GM12878 (cell line): ENCODE measurements around the gene RAB34. TPM values are rescaled to one million over a fixed set of nuclear protein-coding genes. Genes with fewer than 3 reads are reported as not detected.

Experiments
- BACH1 ChIP-seq: fragments of 450-650 bp; IDR thresholded peaks from 2 replicates; pipeline ENCODE4 v1.6.1; 2017; ENCODE audit warnings: mild to moderate bottlenecking, borderline replicate concordance
- BCL11A ChIP-seq: IDR thresholded peaks from 2 replicates; pipeline ENCODE4 v1.6.1; 2011; ENCODE audit warnings: low read depth, low read length
- CBX5 ChIP-seq: sonication (generic); IDR thresholded peaks from 2 replicates; pipeline ENCODE4 v1.6.1; 2016; ENCODE audit warnings: low read depth, moderate library complexity, mild to moderate bottlenecking, inconsistent platforms
- CHD4 ChIP-seq: fragments of 200-600 bp; sonication (generic); IDR thresholded peaks from 2 replicates; pipeline ENCODE4 v1.6.1; 2016; ENCODE audit warnings: mild to moderate bottlenecking
- CREB1 ChIP-seq: IDR thresholded peaks from 2 replicates; pipeline ENCODE4 v1.6.1; 2012; ENCODE audit warnings: low read depth, mild to moderate bottlenecking, inconsistent platforms
- CREM ChIP-seq: IDR thresholded peaks from 2 replicates; pipeline ENCODE4 v1.6.1; 2014; ENCODE audit warnings: antibody characterized with exemption, low read depth
- FOS ChIP-seq: IDR thresholded peaks from 3 replicates; pipeline ENCODE4 v1.6.1; 2011; ENCODE audit warnings: borderline replicate concordance; ENCODE audit not compliant: insufficient read length; ENCODE audit errors: extremely low read depth
- JUND ChIP-seq: IDR thresholded peaks from 2 replicates; pipeline ENCODE4 v1.6.1; 2012; ENCODE audit warnings: low read depth, mild to moderate bottlenecking, low read length, improper control_type of control experiment, moderate library complexity
- KAT2A ChIP-seq: conservative IDR thresholded peaks from 2 replicates; pipeline ENCODE4 v1.6.1; 2011; ENCODE audit warnings: low read depth, low read length; ENCODE audit not compliant: control insufficient read depth
- MEF2B ChIP-seq: fragments of 450-650 bp; IDR thresholded peaks from 2 replicates; pipeline ENCODE4 v1.6.1; 2018; ENCODE audit warnings: mild to moderate bottlenecking, moderate library complexity; ENCODE audit not compliant: partially characterized antibody, poor library complexity, severe bottlenecking
- MTA2 ChIP-seq: fragments of 450-650 bp; IDR thresholded peaks from 2 replicates; pipeline ENCODE4 v1.6.1; 2016; ENCODE audit warnings: low read depth, mild to moderate bottlenecking, moderate library complexity
- NBN ChIP-seq: fragments of 450-650 bp; IDR thresholded peaks from 2 replicates; pipeline ENCODE4 v1.6.1; 2016
- NRF1 ChIP-seq: conservative IDR thresholded peaks from 2 replicates; pipeline ENCODE4 v1.6.1; 2011; ENCODE audit warnings: mild to moderate bottlenecking, low read depth, low read length, improper control_type of control experiment
- PAX5 ChIP-seq: IDR thresholded peaks from 2 replicates; pipeline ENCODE4 v1.6.1; 2011; ENCODE audit warnings: low read depth, low read length, borderline replicate concordance
- PML ChIP-seq: IDR thresholded peaks from 2 replicates; pipeline ENCODE4 v1.6.1; 2012; ENCODE audit warnings: low read length, inconsistent platforms
- POLR2AphosphoS2 ChIP-seq: IDR thresholded peaks from 2 replicates; pipeline ENCODE4 v1.6.1; 2011; ENCODE audit warnings: low read depth, mild to moderate bottlenecking, low read length, improper control_type of control experiment, moderate library complexity
- RAD51 ChIP-seq: fragments of 450-650 bp; IDR thresholded peaks from 2 replicates; pipeline ENCODE4 v1.6.1; 2016; ENCODE audit warnings: moderate library complexity, mild to moderate bottlenecking, inconsistent platforms
- RBBP5 ChIP-seq: fragments of 200-600 bp; sonication (generic); conservative IDR thresholded peaks from 2 replicates; pipeline ENCODE4 v1.6.1; 2016
- RFX5 ChIP-seq: IDR thresholded peaks from 2 replicates; pipeline ENCODE4 v1.6.1; 2011; ENCODE audit warnings: low read depth, low read length, improper control_type of control experiment
- STAT3 ChIP-seq: IDR thresholded peaks from 2 replicates; pipeline ENCODE4 v1.6.1; 2011; ENCODE audit warnings: low read depth, low read length, improper control_type of control experiment
- TAF1 ChIP-seq: IDR thresholded peaks from 2 replicates; pipeline ENCODE4 v1.6.1; 2011; ENCODE audit warnings: mild to moderate bottlenecking, low read depth, low read length, borderline replicate concordance
- YY1 ChIP-seq: IDR thresholded peaks from 2 replicates; pipeline ENCODE4 v1.6.1; 2011; ENCODE audit warnings: low read depth, mild to moderate bottlenecking, low read length
- ZBED1 ChIP-seq: IDR thresholded peaks from 2 replicates; pipeline ENCODE4 v1.6.1; 2016; ENCODE audit warnings: borderline replicate concordance
- ZSCAN29 ChIP-seq: fragments of 450-650 bp; IDR thresholded peaks from 2 replicates; pipeline ENCODE4 v1.6.1; 2017; ENCODE audit warnings: mild to moderate bottlenecking, moderate library complexity
- polyA plus RNA-seq, 11 experiments: library from polyadenylated mRNA; depleted of rRNA in 4 of 11; unstranded in 6 of 11; stranded (reverse) in 5 of 11; fragments of >200 nt; fragmentation: Nextera tagmentation in 4 of 11; fragmentation: Illumina TruSeq in 1 of 11; extraction: Ambion mirVana in 4 of 11; extraction: Trizol in 1 of 11; gene quantifications; 1 replicate in 1 of 11; 2 replicates in 10 of 11; pipeline versions ENCODE4 v1.2.1 to v1.2.3, GENCODE V29; 2011 to 2016; ENCODE audit warnings: inconsistent platforms in 2 of 11, missing spikeins in 2 of 11, low read depth in 1 of 11
- total RNA-seq, 4 experiments: library from RNA; depleted of rRNA in 3 of 4; stranded (reverse); fragments of >200 nt in 3 of 4; fragmentation: Illumina TruSeq in 1 of 4; extraction: Trizol in 1 of 4; gene quantifications; 2 replicates each; pipeline versions ENCODE4 v1.2.1 to v1.2.3, GENCODE V29; 2013 to 2021
- TF ChIP-seq, protein P1 (sequence below): fragments of 450-650 bp; IDR thresholded peaks from 2 replicates; pipeline ENCODE4 v1.6.1; 2017; ENCODE audit warnings: borderline replicate concordance
- TF ChIP-seq, protein P2 (sequence below): fragments of 450-650 bp; IDR thresholded peaks from 2 replicates; pipeline ENCODE4 v1.6.1; 2018; ENCODE audit warnings: mild to moderate bottlenecking, low read depth, moderate library complexity; ENCODE audit not compliant: partially characterized antibody
- TF ChIP-seq, protein P3 (sequence below): IDR thresholded peaks from 2 replicates; pipeline ENCODE4 v1.6.1; 2012; ENCODE audit warnings: low read length, inconsistent platforms

The RAB34 gene
- total and polyA plus RNA-seq, 10 of the 15 experiments (the other 5 are each of a cell fraction or from before 2014, with no cell fraction given) = 0.37 to 46.4 (median 32.8) TPM

DNA sequence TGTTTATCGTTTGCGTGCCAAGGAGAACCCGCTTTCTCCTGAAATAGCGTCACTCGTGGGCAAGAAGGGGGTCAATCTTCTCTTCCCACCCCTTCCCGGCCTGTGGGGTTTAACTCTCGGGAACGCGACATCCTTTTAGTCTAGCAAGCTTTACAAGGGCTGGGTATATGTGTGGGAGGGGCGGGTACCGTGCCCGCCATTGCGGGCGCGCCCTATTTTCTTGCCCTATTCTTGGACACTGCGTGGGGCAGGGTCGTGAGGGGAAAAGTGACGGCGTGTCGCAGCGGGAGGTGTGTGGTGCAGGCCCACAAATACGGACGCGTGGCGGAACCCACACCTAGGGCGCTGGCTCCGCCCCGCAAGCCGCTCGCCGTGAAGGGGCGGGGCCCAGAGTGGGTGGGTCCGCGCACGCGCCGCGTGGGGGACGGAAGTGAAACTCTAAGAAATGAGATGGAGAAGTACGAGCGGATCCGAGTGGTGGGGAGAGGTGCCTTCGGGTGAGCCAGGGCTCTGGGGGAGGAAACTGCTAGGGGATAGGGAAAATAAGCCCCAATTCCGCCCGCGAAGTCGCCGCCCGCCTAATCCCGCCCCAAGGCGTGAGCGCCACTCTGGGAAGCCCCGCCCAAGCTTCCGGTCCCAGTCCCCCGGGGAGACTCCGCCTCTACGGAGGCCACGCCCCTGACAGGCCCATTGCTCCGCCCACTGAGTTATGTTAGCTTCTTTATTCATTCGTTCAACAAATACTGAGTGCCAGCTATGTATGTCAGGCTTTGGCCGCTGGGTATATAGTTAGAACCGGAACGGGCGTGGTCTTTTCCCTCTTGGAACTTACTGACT is 10.9 kb upstream of the RAB34 start, which contains the start of gene NEK8 (continued):
- TF ChIP-seq TAF1 (peak; percentile 44; the same call in 1 of the 2 replicates), ZBED1 (no peak; the same call in 1 of the 2 replicates), NBN (peak; percentile 80), RAD51 (no peak), RBBP5 (no peak), JUND (no peak), CREM (no peak), FOS (no peak), KAT2A (no peak), STAT3 (no peak), POLR2AphosphoS2 (peak; percentile 88), PAX5 (no peak), MTA2 (peak; percentile 66; the same call in 1 of the 2 replicates), ZSCAN29 (no peak), CHD4 (no peak), YY1 (no peak), CREB1 (no peak), BACH1 (peak; percentile 99), BCL11A (no peak), NRF1 (peak; percentile 55), PML (no peak), MEF2B (no peak), RFX5 (no peak), CBX5 (no peak)
- TF ChIP-seq, protein P1, sequence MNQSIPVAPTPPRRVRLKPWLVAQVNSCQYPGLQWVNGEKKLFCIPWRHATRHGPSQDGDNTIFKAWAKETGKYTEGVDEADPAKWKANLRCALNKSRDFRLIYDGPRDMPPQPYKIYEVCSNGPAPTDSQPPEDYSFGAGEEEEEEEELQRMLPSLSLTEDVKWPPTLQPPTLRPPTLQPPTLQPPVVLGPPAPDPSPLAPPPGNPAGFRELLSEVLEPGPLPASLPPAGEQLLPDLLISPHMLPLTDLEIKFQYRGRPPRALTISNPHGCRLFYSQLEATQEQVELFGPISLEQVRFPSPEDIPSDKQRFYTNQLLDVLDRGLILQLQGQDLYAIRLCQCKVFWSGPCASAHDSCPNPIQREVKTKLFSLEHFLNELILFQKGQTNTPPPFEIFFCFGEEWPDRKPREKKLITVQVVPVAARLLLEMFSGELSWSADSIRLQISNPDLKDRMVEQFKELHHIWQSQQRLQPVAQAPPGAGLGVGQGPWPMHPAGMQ = 0 out of 2 replicates have a peak, but pooled peaks have one; percentile 38
- TF ChIP-seq, protein P2, sequence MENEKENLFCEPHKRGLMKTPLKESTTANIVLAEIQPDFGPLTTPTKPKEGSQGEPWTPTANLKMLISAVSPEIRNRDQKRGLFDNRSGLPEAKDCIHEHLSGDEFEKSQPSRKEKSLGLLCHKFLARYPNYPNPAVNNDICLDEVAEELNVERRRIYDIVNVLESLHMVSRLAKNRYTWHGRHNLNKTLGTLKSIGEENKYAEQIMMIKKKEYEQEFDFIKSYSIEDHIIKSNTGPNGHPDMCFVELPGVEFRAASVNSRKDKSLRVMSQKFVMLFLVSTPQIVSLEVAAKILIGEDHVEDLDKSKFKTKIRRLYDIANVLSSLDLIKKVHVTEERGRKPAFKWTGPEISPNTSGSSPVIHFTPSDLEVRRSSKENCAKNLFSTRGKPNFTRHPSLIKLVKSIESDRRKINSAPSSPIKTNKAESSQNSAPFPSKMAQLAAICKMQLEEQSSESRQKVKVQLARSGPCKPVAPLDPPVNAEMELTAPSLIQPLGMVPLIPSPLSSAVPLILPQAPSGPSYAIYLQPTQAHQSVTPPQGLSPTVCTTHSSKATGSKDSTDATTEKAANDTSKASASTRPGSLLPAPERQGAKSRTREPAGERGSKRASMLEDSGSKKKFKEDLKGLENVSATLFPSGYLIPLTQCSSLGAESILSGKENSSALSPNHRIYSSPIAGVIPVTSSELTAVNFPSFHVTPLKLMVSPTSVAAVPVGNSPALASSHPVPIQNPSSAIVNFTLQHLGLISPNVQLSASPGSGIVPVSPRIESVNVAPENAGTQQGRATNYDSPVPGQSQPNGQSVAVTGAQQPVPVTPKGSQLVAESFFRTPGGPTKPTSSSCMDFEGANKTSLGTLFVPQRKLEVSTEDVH = no peak
- TF ChIP-seq, protein P3, sequence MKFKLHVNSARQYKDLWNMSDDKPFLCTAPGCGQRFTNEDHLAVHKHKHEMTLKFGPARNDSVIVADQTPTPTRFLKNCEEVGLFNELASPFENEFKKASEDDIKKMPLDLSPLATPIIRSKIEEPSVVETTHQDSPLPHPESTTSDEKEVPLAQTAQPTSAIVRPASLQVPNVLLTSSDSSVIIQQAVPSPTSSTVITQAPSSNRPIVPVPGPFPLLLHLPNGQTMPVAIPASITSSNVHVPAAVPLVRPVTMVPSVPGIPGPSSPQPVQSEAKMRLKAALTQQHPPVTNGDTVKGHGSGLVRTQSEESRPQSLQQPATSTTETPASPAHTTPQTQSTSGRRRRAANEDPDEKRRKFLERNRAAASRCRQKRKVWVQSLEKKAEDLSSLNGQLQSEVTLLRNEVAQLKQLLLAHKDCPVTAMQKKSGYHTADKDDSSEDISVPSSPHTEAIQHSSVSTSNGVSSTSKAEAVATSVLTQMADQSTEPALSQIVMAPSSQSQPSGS = no peak
